HG03039 (cell line): ENCODE results near the gene LRRC3.
"Not testable (repeated sequence)": the region's sequence is repeated elsewhere in the genome, so short reads cannot be mapped to it uniquely, and the experiment has no call there.

ENCODE experiments used
- ATAC-seq: cut with Tn5 transposase; IDR thresholded peaks from one replicate; pipeline ENCODE4 v1.9.1; 2021; ENCODE audit warnings: mild to moderate bottlenecking, moderate library complexity; ENCODE audit not compliant: unreplicated experiment

Gene LRRC3, protein sequence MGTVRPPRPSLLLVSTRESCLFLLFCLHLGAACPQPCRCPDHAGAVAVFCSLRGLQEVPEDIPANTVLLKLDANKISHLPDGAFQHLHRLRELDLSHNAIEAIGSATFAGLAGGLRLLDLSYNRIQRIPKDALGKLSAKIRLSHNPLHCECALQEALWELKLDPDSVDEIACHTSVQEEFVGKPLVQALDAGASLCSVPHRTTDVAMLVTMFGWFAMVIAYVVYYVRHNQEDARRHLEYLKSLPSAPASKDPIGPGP

DNA sequence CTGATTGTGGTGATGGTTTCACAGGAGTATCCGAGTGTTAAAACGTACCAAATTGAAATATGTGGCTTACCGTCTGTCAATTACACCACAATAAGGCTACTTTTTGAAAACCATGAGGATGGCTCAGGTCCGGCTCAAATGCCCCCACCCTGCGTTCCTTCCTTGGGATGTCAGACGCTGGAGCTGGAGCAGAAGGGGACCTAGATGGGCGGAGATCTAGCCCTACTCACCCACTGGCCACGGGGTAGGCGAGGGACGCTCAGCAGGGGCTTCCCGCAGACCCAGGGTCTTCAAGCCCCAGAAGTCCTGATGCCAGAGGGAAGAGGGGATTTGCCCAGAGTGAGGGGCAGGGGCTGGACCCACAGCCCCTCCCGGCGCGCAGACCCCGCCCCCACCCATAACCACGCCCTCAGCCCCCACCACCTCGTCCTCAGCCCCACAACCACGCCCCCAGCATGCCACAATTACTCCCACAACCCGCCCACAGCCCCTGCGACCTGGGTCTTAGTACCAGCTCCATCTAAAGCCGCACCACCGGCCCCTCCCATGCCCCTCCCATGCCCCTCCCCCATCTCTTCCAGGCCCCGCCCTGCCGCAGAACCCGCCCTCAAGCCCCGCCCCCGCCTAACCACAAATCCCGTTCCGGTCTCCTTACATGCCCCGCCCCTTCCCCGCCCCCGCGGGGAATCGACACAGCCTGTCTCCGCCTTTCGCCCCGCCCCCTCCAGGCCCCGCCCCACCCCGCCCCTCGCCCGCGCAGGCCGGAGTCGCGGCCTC, at the start of gene LRRC3:
Gene LRRC3, plus strand, starts transcription at position 764 of the 777 bp plus-strand sequence. CDS start 1,135 bp downstream, outside the sequence.
- ATAC-seq, result peak; percentile 41

DNA sequence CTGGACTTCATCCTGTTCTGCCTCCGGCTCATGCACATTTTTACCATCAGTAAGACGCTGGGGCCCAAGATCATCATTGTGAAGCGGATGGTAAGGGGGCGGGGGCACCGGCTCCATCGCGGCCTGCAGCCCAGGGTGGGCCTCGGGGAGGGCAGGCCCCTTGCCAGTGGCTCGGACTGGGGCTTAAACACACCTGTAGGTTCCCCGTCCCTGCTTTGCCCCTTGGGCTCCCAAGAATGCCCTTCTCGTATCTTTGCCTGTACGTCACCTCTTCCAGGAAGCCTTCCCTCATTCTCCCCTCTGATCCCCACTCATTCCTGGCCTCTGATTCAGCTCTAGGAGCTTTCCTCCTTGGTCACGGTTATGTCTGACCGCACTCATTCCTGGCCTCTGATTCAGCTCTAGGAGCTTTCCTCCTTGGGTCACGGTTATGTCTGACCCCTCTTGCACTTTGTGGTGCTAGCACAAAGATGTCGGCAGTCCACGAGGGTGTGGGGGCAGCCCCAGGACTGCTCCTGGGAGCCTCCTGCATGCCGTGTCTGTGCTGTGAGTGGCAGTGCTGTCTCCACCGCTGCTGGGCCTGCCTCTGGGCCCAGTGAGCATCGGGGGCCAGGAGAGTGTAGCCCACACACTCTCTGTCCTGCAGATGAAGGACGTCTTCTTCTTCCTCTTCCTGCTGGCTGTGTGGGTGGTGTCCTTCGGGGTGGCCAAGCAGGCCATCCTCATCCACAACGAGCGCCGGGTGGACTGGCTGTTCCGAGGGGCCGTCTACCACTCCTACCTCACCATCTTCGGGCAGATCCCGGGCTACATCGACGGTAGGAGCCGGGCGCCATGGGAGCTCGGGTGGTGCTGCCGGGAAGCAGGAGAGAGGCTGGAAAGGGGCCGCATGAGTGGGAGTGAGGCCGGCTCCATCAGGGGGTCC, 49.1 kb upstream of the LRRC3 start:
- no peak for ATAC-seq

DNA sequence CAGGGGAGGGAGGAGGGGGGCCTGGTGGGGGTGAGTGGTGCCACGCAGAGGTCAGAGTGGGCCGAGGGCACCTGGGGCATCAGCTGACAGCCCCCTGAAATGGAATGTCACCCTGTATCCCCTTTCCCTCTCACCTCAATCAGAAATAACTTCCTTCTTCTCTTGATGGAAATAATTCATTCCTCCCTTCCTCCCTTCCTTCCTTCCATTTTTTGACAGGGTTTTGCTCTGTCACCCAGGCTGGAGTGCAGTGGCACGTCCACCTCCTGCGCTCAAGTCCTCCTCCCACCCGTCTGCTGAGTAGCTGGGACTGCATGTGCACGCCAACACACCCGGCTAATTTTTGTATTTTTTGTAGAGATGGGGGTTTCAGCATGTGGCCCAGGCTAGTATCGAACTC, 48.4 kb upstream of the LRRC3 start:
- no peak for ATAC-seq

DNA sequence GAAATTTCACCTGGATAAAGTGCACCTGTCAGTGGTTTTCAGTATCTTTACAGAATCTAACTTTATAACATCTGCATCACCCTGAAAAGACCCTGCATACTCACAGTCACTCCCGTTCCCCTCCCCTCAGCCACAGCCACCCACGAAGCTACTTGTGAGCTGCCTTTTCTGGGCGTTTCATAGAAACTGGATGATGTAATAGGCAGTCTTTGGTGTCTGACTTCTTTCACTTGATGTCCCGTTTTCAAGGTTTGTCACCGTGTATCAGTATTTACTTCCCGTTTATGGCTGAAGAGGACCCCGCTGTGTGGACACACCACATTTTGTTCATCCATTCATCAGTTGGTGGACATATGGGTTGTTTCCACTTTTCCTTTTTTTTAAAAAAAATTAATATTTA, 47.8 kb upstream of the LRRC3 start:
- ATAC-seq, result no peak

DNA sequence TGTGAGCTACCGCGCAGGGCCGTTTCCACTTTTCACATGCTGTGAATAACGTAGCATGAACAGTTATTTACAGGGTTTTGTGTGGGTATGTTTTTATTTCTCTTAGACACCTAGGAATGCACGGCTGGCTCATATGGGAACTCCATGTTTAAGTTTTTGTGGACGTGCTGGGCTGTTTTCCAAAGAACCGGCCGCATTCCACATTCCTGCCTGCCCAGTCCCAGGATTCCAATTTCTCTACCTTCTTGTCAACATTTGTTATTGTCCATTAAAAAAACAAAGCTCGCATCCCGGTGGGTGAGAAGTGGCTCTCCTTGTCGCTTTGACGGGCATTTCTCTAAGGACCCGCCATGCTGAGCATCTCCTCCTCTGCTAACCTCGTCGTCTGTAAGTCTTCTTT, 47.1 kb upstream of the LRRC3 start:
- no peak for ATAC-seq

DNA sequence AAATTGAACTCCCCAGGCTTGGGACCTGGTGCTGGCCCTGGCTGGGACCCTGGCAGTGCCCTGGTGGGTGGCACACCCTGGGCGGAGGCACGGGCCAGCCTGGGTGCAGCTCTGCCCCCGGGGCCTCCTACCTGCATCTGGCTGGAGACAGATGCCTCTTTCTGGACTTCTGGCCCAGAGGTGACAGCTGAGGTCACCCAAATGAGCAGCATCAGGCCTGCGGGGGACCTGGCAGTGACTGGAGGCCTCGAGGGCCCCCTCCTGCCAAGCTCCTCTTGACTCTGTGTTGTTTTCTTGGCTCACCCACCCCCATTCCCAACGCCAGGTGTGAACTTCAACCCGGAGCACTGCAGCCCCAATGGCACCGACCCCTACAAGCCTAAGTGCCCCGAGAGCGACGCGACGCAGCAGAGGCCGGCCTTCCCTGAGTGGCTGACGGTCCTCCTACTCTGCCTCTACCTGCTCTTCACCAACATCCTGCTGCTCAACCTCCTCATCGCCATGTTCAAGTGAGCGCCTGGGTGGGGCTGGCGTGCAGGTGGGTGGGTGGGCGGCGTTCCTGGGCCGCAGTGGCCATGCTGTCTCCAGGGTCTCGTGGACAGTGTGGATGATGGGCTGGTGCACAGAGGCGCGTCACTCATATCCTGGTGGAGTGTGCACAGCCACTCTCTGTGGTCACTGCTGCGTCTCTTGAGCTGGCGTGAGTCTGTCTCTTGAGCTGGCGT, 41.6 kb upstream of the LRRC3 start:
- ATAC-seq, result no peak

DNA sequence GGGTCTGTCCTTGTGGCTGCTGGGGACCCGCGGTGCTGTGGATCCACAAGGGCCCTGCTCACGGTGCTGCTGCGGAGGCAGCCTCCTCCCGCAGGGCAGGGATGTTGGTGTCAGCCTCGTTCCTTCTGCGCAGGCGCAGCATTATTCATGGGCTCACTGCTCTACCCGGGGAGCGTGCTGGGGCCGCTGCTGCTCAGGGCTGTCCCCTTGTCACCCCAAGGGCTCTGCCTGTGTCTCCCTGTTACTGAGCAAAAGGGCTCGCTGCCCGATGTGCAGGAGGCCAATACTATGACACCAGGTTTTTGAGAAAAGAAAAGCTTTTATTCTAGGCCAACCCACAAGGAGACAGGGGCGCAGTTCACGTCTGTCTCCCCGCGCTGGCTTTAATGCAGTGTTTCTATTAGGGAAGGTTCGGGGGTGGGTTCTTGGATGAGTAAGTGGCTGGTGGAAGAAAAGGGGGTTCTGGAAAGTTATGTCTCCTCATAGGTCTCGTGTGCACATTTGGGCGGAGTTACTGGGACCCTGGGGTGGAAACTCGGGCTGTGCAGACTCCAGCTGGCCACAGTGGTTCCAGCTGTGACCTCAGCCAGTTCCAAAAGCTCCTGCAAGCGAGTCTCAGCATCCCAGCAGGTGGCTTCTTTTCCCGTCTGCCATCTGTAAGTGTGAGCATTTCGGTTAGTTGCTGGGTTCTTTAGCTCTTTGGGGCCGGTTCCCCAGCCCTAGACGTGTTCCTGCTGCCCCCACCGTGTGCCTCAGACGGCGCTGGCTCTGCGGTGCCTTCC, 40.8 kb upstream of the LRRC3 start:
- ATAC-seq, result no peak

DNA sequence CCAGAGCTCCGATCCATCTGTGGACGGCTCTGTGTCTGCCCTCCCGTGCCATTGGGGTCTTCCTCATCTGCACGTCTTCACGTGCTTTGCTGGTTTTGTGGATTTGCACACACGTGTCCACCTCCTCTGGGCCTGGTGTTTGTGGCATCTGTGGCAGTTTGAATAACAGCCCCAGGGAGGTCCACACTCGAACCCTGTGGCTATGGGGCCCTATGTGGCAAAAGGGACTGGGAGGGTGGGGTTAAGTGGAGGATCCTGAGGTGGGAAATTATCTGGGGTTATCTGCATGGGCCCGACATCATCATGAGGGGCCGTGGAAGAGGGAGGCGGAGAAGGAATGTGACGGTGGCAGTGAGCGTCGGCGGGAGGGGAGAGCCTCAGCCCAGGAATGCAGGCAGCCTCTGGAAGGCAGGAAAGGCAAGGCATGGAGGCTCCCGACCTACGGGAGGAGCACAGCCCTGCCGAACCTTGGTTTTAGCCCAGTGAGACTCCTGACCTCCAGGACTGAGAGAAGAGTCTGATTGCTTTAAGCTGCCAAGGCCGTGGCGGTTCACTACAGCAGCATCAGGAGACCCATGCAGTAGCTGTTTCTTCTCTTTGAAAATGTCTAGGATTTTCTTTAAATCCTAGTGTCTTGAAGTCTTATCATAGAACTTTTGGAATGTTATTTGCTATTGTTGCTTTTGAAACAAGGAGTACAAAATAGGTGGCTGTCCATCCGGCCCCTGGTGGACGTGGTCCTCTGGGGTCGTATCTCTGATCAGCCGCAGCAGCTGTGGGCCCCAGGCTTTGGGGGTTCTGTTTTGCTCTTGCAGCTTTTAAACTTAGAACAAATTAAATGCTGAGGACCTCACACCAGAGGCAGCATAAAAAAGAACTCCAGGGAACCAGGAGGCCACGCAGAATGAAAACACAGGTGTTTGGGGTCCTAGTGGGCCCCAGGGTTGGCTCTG, 40.0 kb upstream of the LRRC3 start:
- no peak for ATAC-seq

DNA sequence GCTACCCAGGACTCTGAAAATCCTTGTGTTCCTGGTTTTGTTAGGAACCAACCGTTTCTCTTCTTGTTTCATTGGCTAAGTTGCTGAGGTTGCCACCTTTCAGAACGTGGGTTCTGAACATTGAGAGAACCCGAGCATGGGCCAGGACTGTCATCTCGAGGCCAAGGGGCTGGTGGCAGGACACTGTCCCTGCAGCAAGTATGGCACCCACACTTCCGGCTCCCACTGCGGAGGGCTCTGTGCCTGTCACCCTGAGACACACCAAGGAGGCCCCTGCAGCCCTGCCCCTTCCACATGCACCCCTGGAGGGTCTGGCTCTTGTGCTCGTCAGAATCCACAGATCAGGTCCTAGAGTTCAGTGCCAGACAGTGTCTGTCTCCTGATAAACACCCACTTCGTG, 39.1 kb upstream of the LRRC3 start:
- no peak for ATAC-seq

DNA sequence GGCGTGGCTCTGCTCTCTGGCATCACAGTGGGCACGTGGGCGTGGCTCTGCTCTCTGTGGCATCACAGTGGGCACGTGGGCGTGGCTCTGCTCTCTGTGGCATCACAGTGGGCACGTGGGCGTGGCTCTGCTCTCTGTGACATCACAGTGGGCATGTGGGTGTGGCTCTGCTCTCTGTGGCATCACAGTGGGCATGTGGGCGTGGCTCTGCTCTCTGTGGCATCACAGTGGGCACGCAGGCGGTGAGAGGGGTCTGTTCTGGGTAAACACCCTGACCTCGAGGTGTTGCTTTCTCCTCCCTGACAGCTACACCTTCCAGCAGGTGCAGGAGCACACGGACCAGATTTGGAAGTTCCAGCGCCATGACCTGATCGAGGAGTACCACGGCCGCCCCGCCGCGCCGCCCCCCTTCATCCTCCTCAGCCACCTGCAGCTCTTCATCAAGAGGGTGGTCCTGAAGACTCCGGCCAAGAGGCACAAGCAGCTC, 37.6 kb upstream of the LRRC3 start:
- not testable (repeated sequence) for ATAC-seq

DNA sequence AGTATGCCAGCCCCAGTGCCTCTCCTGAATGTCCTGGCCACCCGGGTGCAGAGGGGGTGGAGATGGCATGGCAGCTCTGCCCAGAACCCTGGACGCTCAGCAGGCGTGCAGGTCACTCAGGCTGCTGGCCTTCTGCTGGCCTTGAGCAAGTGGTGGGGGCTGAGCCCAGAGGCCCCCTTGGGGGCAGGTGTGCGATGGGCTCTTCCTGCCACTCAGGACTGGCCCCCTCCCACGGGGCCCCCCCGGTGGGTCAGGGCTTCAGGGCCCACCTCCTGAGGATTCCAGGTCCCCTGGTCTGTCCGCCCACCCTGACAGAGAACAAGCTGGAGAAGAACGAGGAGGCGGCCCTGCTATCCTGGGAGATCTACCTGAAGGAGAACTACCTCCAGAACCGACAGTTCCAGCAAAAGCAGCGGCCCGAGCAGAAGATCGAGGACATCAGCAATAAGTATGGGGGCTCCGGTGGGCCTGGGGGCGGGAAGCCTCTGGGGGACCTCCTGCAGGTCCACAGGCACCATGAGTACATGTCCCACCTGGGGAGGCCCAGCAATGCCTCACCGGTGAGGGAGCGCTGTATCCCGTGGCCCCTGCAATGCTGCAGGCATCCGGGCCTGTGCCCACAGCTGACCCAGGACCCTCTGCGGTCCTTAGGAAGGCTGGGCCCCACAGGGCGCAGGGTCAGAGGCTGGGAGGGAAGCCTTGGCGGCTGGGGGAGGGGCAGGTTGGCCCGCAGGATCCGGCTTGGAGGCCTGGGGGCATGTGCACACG, 37.0 kb upstream of the LRRC3 start:
- no peak for ATAC-seq

DNA sequence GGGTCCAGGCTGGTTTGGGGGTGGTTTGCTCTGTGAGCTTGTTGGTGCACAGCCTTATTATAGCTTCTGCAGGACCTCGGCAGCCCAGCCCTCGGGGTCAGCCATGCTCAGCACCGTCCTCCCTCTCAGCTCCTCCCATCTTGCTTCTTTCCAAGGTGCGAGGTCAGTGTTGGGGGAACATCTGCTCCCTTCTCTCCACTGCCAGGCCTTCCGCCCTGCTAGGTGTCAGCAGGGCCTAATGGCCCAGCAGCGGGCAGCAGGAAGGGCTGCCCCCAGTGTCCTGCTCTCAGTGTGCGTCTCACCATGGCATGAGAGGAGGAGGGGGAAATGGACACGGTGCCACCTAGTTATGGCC, 36.5 kb upstream of the LRRC3 start:
- no peak for ATAC-seq

DNA sequence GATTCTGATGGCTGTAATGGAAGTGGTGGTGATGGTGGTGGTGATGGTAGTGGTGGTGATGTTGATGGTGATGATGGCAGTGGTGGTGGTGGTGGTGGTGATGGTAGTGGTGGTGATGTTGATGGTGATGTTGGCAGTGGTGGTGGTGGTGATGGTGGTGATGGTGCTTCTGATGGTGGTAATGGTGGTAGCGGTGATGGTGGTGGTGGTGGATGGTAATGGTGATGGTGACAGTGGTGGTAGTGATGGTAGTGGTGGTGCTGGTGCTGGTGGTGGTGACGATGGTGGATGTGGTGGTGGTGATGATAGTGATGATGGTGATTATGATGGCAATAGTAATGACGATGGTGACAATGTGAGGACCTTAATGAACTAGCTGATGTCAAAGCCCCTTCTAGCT, 35.6 kb upstream of the LRRC3 start:
- no peak for ATAC-seq

DNA sequence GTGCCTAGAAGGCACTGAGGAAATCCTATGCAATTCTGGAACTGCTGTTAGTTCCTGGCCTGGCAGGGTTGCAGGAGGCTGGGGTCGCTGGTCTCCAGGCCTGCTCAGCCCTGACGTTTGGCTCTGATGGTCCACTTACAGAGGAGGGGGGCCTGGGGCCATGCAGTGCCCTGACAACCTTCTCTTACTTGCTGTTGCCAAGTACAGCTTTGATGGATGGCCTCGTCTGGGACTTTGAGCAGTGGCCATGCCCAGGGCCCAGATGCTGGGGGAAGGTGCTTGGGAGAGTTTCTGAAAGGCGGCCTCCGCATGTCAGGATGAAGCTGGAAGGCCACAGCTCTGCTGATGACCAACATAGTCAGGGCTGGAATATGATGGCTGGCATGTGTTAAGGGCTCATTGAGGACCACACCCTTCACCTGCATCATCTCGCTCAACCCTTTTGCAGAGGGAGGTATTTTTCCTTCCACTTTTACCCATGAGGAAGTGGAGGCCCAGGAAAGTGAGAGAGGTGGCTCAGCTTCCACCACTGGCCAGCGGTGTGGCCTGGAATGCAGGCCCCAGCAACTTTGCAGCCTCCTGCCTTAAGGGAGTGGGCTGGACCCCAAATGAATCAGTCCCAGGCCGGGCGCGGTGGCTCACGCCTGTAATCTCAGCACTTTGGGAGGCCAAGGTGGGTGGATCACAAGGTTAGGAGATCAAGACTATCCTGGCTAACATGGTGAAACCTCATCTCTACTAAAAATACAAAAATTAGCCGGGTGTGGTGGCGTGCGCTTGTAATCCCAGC, 34.7 kb upstream of the LRRC3 start:
- ATAC-seq, result no peak

DNA sequence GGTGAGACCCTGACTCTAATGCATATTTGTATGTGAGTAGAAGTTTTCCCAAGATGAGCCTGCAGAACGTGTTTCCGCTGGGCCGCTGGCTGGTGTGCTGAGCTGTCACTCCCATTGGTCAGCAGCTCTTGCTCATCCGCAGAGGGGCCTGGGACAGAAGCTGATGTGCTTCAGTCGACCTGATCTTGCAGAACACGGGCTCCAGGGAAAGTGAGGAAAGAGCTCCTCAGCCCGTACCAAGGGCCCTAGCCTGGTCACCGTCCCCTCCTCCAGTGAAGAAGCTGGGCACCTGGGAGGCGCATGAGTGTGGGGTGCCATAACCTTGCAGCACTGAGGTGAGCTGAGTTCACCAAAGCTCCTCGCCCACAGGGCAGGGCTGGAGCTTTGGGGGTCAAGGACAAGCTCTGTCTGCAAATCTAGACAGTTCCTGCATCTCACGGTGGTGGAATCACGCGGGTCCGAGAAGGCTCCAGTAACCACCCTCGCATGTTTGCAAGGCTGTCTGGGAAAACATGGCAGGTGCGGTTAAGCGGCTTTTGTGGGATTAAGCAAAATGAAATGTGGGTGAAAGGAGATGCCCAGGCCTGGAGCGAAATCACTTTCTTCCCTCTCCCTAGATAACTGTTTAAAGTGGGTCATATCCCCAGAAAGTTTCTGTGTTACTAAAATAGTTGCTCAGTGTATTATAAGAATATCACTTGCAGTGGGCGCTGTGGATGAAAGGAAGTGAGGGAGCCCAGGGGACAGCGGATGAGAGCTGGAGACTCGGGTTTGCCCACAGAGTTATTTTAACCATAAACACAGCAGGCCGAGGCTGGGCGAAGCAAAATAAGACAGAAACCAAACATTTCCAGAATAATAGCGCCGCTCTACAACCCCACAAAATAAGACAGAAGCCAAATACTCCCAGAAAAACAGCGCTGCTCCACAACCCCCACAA, 33.1 kb upstream of the LRRC3 start:
- ATAC-seq, result no peak

DNA sequence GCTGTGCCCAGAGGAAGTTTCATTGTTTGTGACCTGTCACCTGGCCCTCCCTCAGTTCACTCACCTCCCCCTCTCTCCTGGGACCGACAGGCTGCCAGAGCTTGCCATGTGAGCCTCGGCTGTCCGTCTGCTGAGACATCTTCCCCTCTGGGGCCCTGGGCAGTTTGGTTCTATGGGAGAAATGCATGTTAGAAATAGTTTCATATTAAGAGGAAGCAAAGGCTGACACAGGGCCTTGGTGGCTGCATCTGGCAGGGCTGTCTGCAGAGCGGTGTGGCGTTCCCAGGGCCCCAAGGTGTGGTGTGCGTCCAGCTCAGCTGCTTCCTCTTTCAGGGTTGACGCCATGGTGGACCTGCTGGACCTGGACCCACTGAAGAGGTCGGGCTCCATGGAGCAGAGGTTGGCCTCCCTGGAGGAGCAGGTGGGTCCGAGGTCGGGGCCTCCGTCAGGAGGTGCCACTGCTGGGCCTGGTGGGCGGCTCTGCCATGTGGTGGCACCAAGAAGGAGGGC, 31.9 kb upstream of the LRRC3 start:
- ATAC-seq, result no peak
